Subcutaneous adipose tissue (tissue), 1 donor: ENCODE measurements around the gene TARP.

Experiments used
- TF ChIP-seq, protein P1 (sequence below): fragments of 450-650 bp; IDR thresholded peaks from one replicate; pipeline ENCODE4 v1.5.1; 2016; ENCODE audit warnings: low read depth, mild to moderate bottlenecking, control low read depth, antibody characterized with exemption, moderate library complexity

Gene TARP

GRCh38 chr7:38244516-38244915, 28.9 kb downstream of the TARP start:
- TF ChIP-seq, protein P1, sequence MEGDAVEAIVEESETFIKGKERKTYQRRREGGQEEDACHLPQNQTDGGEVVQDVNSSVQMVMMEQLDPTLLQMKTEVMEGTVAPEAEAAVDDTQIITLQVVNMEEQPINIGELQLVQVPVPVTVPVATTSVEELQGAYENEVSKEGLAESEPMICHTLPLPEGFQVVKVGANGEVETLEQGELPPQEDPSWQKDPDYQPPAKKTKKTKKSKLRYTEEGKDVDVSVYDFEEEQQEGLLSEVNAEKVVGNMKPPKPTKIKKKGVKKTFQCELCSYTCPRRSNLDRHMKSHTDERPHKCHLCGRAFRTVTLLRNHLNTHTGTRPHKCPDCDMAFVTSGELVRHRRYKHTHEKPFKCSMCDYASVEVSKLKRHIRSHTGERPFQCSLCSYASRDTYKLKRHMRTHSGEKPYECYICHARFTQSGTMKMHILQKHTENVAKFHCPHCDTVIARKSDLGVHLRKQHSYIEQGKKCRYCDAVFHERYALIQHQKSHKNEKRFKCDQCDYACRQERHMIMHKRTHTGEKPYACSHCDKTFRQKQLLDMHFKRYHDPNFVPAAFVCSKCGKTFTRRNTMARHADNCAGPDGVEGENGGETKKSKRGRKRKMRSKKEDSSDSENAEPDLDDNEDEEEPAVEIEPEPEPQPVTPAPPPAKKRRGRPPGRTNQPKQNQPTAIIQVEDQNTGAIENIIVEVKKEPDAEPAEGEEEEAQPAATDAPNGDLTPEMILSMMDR = no peak

DNA sequence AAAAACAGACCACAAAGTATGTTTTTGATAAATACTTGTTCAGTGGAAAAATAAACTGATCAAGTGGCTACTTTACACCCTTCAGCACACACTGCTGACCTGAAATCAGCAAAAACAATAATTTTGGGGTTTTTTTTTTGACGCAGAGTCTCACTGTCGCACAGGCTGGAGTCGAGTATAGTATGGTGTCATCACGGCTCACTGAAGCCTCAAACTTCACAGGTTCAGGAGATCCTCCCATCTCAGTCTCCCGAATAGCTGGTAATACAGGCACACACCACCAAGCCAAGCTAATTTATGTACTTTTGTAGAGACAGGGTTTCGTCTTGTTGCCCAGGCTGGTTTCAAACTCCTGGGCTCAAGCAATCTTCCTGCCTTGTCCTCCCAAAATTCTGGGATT, 30.6 kb downstream of the TARP start:
- TF ChIP-seq, protein P1 = no peak

DNA sequence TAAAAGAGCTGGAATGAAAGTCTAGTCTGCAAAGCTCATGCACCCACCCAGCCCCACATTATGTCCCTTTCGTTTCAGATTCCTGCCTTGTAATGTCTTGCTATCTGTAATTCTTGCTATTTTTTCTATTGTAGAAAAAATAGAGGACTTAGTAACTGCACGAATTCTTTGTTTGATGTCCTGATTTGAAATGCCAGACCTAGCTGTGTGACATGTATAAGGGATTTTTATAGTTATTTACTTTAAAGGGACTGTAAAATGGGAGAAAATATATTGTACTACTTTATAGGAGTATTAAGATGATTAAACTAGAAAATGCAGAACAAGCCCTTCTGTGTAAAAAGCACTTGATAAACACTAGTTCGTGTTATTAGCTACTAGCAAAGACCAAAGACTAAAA, 32.4 kb downstream of the TARP start:
- TF ChIP-seq, protein P1 = no peak

DNA sequence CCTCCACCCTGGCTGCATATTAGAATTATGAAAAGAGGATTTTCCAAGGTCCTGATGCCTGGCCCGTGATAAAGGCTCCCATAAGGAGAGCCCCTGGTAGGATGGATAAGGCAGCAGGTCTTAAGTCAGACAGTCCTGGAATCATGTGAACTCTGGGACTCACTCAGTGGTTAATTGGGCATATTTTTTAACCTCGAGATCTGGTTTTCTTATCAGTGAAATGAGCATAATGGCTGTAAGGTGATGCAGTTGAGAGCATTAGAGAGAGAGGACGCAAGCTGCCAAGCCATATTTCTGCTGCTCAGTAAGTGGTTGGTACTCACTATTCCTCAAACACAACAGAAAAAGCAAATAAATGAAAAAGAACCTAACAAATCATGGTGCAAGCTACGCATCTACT, 37.8 kb downstream of the TARP start:
- TF ChIP-seq, protein P1 = no peak

DNA sequence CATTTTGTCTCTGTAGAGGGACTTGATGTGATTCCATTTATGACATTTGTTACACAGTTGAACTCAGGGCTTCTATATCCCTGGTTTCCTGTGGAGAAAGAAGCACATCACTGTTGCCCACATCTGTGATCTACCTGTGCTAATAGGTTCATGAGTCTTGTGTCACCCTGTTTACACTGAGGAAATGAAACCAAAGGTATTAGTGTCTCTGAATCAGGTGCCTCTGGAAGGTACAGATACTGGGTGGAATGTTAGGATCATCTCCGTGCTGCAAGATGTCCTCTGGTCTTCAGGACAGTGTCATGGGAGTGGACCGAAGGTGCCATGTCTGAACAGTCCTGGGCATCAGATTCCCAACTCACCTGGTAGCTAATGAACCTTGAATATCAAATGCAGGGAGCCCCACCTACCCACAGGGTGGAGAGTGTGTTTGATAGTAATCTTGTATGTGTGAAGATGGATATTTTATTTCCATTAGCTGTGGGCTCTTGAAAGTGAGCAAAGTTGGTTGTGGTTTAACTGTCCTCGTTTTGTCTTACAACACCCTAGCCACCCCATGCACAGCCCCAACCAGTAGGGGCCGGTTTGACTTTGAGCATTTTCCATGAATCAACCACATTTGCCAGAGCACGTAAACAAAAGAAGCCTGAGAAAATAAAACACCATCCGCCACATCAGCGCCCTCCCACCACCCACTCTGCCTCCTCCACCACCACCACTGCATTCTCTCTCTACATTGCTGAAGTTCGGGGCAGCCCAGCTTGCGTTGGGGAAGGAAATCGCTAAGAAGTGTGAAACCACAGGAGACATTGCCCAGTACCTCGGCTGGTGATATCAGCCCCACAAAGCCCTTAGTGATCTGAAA, 40.7 kb downstream of the TARP start:
- TF ChIP-seq, protein P1 = no peak

DNA sequence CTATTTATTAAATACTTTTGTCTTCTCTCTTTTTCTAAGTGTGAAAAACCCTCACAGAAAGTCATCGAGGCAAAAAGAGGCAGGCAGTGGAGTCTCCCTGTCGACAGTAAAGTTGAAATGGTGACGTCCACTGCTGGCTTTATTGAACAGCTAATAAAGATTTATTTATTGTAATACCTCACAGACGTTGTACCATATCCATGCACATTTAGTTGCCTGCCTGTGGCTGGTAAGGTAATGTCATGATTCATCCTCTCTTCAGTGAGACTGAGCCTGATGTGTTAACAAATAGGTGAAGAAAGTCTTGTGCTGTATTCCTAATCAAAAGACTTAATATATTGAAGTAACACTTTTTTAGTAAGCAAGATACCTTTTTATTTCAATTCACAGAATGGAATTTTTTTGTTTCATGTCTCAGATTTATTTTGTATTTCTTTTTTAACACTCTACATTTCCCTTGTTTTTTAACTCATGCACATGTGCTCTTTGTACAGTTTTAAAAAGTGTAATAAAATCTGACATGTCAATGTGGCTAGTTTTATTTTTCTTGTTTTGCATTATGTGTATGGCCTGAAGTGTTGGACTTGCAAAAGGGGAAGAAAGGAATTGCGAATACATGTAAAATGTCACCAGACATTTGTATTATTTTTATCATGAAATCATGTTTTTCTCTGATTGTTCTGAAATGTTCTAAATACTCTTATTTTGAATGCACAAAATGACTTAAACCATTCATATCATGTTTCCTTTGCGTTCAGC, 43.4 kb downstream of the TARP start:
- TF ChIP-seq, protein P1 = no peak

DNA sequence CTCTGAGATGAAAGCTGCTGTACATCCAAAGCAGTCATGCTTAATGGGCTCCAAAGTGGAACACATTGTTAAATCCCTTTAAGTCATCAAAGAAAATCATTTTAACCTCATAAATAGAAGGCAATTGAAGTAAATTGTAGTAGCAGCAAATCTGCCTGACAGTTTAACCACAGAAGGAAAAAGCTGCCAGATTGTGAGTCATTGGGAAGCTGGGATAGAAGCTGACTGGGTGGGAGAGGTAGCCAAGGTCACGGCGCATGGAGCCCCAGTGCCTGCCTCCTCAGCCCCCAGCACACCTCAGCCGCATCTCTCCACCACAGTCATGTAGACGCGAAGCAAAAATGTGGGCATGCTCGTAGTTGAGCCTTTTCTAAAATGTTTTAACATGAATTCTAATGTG, 44.0 kb downstream of the TARP start:
- TF ChIP-seq, protein P1 = no peak
